A673 (cell line): ENCODE measurements around the gene COL4A1. TPM values are rescaled to one million over a fixed set of nuclear protein-coding genes. Genes with fewer than 3 reads are reported as not detected.

ENCODE experiments used
- BruUV-seq: library from RNA; stranded (reverse); fragments of 400-500 nt; replicated peaks from 2 replicates; lab custom pipeline; 2021; lab: Mats Ljungman, UMichigan
- CTCF ChIA-PET: fragments of 300-600 bp; sonication (Branson Sonifier 250); formaldehyde crosslinking; loops from one replicate; lab custom pipeline; 2022; ENCODE audit warnings: antibody characterized with exemption; lab: Charles Lee
- POLR2A ChIA-PET: fragments of 300-600 bp; sonication (Branson Sonifier 250); formaldehyde crosslinking; loops from one replicate; lab custom pipeline; 2022; ENCODE audit warnings: antibody characterized with exemption; ENCODE audit not compliant: low non-redundant PET; lab: Charles Lee
- DNase-seq: peaks from one replicate; pipeline ENCODE4 v3.0.0-alpha.2; 2015; ENCODE audit warnings: low spot score
- H3K27ac ChIP-seq: fragments of 200-600 bp; sonication (generic); 2 replicates; pipeline ENCODE4 v1.5.1; 2016; ENCODE audit warnings: mixed run types, low read depth, mild to moderate bottlenecking, mixed read lengths, antibody characterized with exemption, low read length; ENCODE audit not compliant: poor library complexity, severe bottlenecking
- H3K27me3 ChIP-seq: fragments of 200-600 bp; sonication (generic); replicated peaks from 2 replicates; pipeline ENCODE4 v1.6.1; 2017; ENCODE audit warnings: mixed run types, low read depth, mild to moderate bottlenecking, mixed read lengths, antibody characterized with exemption, low read length; ENCODE audit not compliant: insufficient read depth, poor library complexity
- H3K36me3 ChIP-seq: fragments of 200-600 bp; sonication (generic); 2 replicates; pipeline ENCODE4 v1.6.1; 2016; ENCODE audit warnings: mixed run types, mild to moderate bottlenecking, mixed read lengths, antibody characterized with exemption, low read length; ENCODE audit not compliant: insufficient read depth, poor library complexity, severe bottlenecking
- H3K4me1 ChIP-seq: fragments of 200-600 bp; sonication (generic); 2 replicates; pipeline ENCODE4 v1.6.1; 2017; ENCODE audit warnings: mixed run types, mild to moderate bottlenecking, mixed read lengths, antibody characterized with exemption, low read length; ENCODE audit not compliant: insufficient read depth, poor library complexity, severe bottlenecking
- H3K4me3 ChIP-seq: fragments of 200-600 bp; sonication (generic); 2 replicates; pipeline ENCODE4 v1.5.1; 2016; ENCODE audit warnings: low read depth, mixed run types, mild to moderate bottlenecking, mixed read lengths, low read length; ENCODE audit not compliant: poor library complexity, severe bottlenecking
- H3K9me3 ChIP-seq: fragments of 200-600 bp; sonication (generic); 2 replicates; pipeline ENCODE4 v1.6.1; 2016; ENCODE audit warnings: mixed run types, low read depth, mild to moderate bottlenecking, mixed read lengths, antibody characterized with exemption, low read length; ENCODE audit not compliant: poor library complexity, severe bottlenecking
- CTCF ChIP-seq: fragments of 300-800, 200-600 bp; sonication (generic); conservative IDR thresholded peaks from 2 replicates; pipeline ENCODE4 v1.5.1; 2017; ENCODE audit warnings: low read depth, mild to moderate bottlenecking, antibody characterized with exemption, low read length, moderate library complexity, mixed read lengths
- EZH2 ChIP-seq: fragments of 200-600 bp; sonication (generic); IDR thresholded peaks from 2 replicates; pipeline ENCODE4 v1.6.1; 2017; ENCODE audit warnings: borderline replicate concordance, low read depth, mild to moderate bottlenecking, mixed read lengths, antibody characterized with exemption, low read length; ENCODE audit not compliant: poor library complexity, severe bottlenecking
- intact Hi-C: fragments of 100-400 bp; cut with micrococcal nuclease; formaldehyde crosslinking; loops from one replicate; pipeline ENCODE4 v1.10.0; 2022; ENCODE audit not compliant: unreplicated experiment
- total RNA-seq: library from RNA; stranded (reverse); gene quantifications from 2 replicates; pipeline ENCODE4 v1.2.3, GENCODE V29; 2021

COL4A1 gene
- total RNA-seq, 1 experiment from 2014 or later, result 83.9 TPM

GRCh38 chr13:110158226-110158625 is 148.7 kb downstream of the COL4A1 start:
- H3K4me1 ChIP-seq, result no peaks in the 10 kb centered on the region
- peaks cover 18% of the 10 kb centered on the region for H3K36me3 ChIP-seq
- no TSS peak for BruUV-seq
- no peaks in the 10 kb centered on the region for H3K9me3 ChIP-seq
- no peak for TF ChIP-seq CTCF
- TF ChIP-seq EZH2, result no peak
- POLR2A ChIA-PET, result no interaction called here
- intact Hi-C loops, result no loop called here
- H3K27ac ChIP-seq, result no peak overlapping the region
- H3K4me3 ChIP-seq, result no peak overlapping the region
- DNase-seq, result no peak
- H3K27me3 ChIP-seq, result no peaks in the 10 kb centered on the region
- CTCF ChIA-PET, result interaction anchor here (0.6 kb wide), 1 partner anchor 38 kb away, joined by 4 read pairs; no protein-coding TSS in a partner anchor

- H3K9me3 ChIP-seq, result no peaks in the 10 kb centered on the region
- H3K27ac ChIP-seq, result no peak overlapping the region
- no peaks in the 10 kb centered on the region for H3K27me3 ChIP-seq
- CTCF ChIA-PET, result no interaction called here
- H3K36me3 ChIP-seq, result peaks cover 18% of the 10 kb centered on the region
- intact Hi-C loops, result no loop called here
- H3K4me1 ChIP-seq, result no peaks in the 10 kb centered on the region
- no TSS peak for BruUV-seq
- POLR2A ChIA-PET, result no interaction called here
- no peak for DNase-seq
- no peak for TF ChIP-seq EZH2
- no peak for TF ChIP-seq CTCF
- H3K4me3 ChIP-seq, result no peak overlapping the region
Observed at GRCh38 chr13:110157718-110158117, 149.2 kb downstream of the COL4A1 start.

DNA sequence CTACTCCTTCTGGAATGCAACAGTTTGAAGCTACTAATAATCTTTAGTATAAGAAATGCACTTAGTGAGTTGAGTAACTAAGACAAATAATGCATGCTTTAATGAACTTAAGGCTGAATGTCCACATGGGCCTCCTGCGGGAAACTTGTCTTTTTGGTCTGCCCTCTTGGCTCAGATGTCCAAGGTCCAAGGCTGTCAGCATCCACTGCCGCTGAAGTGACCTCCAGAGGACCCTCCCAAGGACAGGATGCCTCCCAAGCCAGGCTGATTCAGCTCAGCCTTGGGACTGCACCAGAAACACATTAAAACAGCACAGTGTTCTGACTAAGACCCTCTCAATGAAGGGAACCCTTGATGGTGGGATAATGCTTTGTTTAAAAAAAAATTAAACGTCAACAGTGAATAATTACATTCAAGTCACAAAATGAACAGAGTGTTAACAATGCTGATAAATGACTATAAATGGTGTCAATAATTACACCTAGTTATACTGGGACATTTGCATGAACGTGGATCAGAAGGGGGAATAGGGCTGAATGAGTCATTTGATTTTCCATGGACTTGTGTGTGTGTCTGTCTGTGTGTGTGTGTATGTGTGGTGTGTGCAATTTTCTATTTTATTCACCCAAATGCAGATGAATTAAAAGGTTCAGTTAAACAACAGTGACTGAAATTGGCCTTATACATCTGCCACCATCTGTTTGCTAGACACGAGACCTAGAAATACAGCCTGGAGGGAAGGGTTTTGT is 150.5 kb downstream of the COL4A1 start:
- Histone ChIP-seq H3K9me3 (no peaks in the 10 kb centered on the region), H3K27me3 (no peaks in the 10 kb centered on the region), H3K4me3 (no peak overlapping the region), H3K4me1 (no peaks in the 10 kb centered on the region), H3K27ac (no peak overlapping the region), H3K36me3 (peaks cover 15% of the 10 kb centered on the region)
- DNase-seq, result no peak
- intact Hi-C loops, result no loop called here
- CTCF ChIA-PET, result no interaction called here
- POLR2A ChIA-PET, result no interaction called here
- TF ChIP-seq EZH2, result no peak
- TF ChIP-seq CTCF, result no peak
- no TSS peak for BruUV-seq
